GM12878 (cell line): ENCODE results near the gene WBP1L. TPM values are rescaled to one million over a fixed set of nuclear protein-coding genes. Genes with fewer than 3 reads are reported as not detected.

Experiments
- BHLHE40 ChIP-seq, 2 experiments: fragments of 450-650 bp in 1 of 2; IDR thresholded peaks; 2 replicates each; pipeline ENCODE4 v1.6.1; 2011 to 2017; ENCODE audit warnings: low read depth in 2 of 2, borderline replicate concordance in 1 of 2, improper control_type of control experiment in 1 of 2, low read length in 1 of 2, mild to moderate bottlenecking in 1 of 2
- CBX3 ChIP-seq: fragments of 200-600 bp; sonication (generic); IDR thresholded peaks from 2 replicates; pipeline ENCODE4 v1.6.1; 2016; ENCODE audit warnings: low read depth, borderline replicate concordance
- CREB1 ChIP-seq: IDR thresholded peaks from 2 replicates; pipeline ENCODE4 v1.6.1; 2012; ENCODE audit warnings: low read depth, mild to moderate bottlenecking, inconsistent platforms
- CREM ChIP-seq: IDR thresholded peaks from 2 replicates; pipeline ENCODE4 v1.6.1; 2014; ENCODE audit warnings: antibody characterized with exemption, low read depth
- EED ChIP-seq: sonication (generic); IDR thresholded peaks from 2 replicates; pipeline ENCODE4 v1.6.1; 2016; ENCODE audit warnings: antibody characterized with exemption, low read depth
- EZH2 ChIP-seq: IDR thresholded peaks from 2 replicates; pipeline ENCODE4 v1.6.1; 2012; ENCODE audit warnings: low read depth, mild to moderate bottlenecking, control low read depth, inconsistent platforms, low read length, borderline replicate concordance; ENCODE audit not compliant: control insufficient read depth
- IKZF1 ChIP-seq: fragments of 450-650 bp; conservative IDR thresholded peaks from 2 replicates; pipeline ENCODE4 v1.6.1; 2017; ENCODE audit warnings: antibody characterized with exemption, mild to moderate bottlenecking
- KLF5 ChIP-seq: fragments of 450-650 bp; IDR thresholded peaks from 2 replicates; pipeline ENCODE4 v1.6.1; 2014; ENCODE audit warnings: mild to moderate bottlenecking; ENCODE audit not compliant: partially characterized antibody
- LARP7 ChIP-seq: fragments of 450-650 bp; IDR thresholded peaks from 2 replicates; pipeline ENCODE4 v1.6.1; 2017; ENCODE audit warnings: mild to moderate bottlenecking
- MXI1 ChIP-seq: fragments of 150-350 bp; IDR thresholded peaks from 2 replicates; pipeline ENCODE4 v1.6.1; 2011; ENCODE audit warnings: low read depth, mild to moderate bottlenecking, inconsistent platforms, low read length, improper control_type of control experiment
- NR2C1 ChIP-seq: fragments of 450-650 bp; IDR thresholded peaks from 2 replicates; pipeline ENCODE4 v1.6.1; 2017; ENCODE audit warnings: antibody characterized with exemption, mild to moderate bottlenecking, moderate library complexity
- NR2F1 ChIP-seq: fragments of 450-650 bp; conservative IDR thresholded peaks from 2 replicates; pipeline ENCODE4 v1.6.1; 2017; ENCODE audit warnings: mild to moderate bottlenecking
- PAX8 ChIP-seq: fragments of 450-650 bp; IDR thresholded peaks from 2 replicates; pipeline ENCODE4 v1.6.1; 2017; ENCODE audit warnings: mild to moderate bottlenecking, moderate library complexity
- RUNX3 ChIP-seq: IDR thresholded peaks from 2 replicates; pipeline ENCODE4 v1.6.1; 2012; ENCODE audit warnings: low read length, inconsistent platforms
- SMC3 ChIP-seq: IDR thresholded peaks from 2 replicates; pipeline ENCODE4 v1.6.1; 2011; ENCODE audit warnings: low read length, improper control_type of control experiment, borderline replicate concordance
- TCF7 ChIP-seq: IDR thresholded peaks from 2 replicates; pipeline ENCODE4 v1.6.1; 2014; ENCODE audit warnings: antibody characterized with exemption, borderline replicate concordance
- ZBED1 ChIP-seq: IDR thresholded peaks from 2 replicates; pipeline ENCODE4 v1.6.1; 2016; ENCODE audit warnings: borderline replicate concordance
- ZNF622 ChIP-seq: fragments of 450-650 bp; IDR thresholded peaks from 2 replicates; pipeline ENCODE4 v1.6.1; 2017; ENCODE audit warnings: mild to moderate bottlenecking, inconsistent platforms
- ZZZ3 ChIP-seq: IDR thresholded peaks from 2 replicates; pipeline ENCODE4 v1.6.1; 2011; ENCODE audit warnings: low read depth; ENCODE audit not compliant: control insufficient read depth, insufficient read length
- polyA plus RNA-seq, 11 experiments: library from polyadenylated mRNA; depleted of rRNA in 4 of 11; unstranded in 6 of 11; stranded (reverse) in 5 of 11; fragments of >200 nt; fragmentation: Nextera tagmentation in 4 of 11; fragmentation: Illumina TruSeq in 1 of 11; extraction: Ambion mirVana in 4 of 11; extraction: Trizol in 1 of 11; gene quantifications; 1 replicate in 1 of 11; 2 replicates in 10 of 11; pipeline versions ENCODE4 v1.2.1 to v1.2.3, GENCODE V29; 2011 to 2016; ENCODE audit warnings: inconsistent platforms in 2 of 11, missing spikeins in 2 of 11, low read depth in 1 of 11
- total RNA-seq, 4 experiments: library from RNA; depleted of rRNA in 3 of 4; stranded (reverse); fragments of >200 nt in 3 of 4; fragmentation: Illumina TruSeq in 1 of 4; extraction: Trizol in 1 of 4; gene quantifications; 2 replicates each; pipeline versions ENCODE4 v1.2.1 to v1.2.3, GENCODE V29; 2013 to 2021
- TF ChIP-seq, protein P1 (sequence below): fragments of 450-650 bp; IDR thresholded peaks from 2 replicates; pipeline ENCODE4 v1.6.1; 2018; ENCODE audit warnings: mild to moderate bottlenecking, low read depth, moderate library complexity; ENCODE audit not compliant: partially characterized antibody
- TF ChIP-seq, protein P2 (sequence below): fragments of 150-350 bp; IDR thresholded peaks from 2 replicates; pipeline ENCODE4 v1.6.1; 2014; ENCODE audit warnings: mild to moderate bottlenecking, low read depth, low read length
- TF ChIP-seq, protein P3 (sequence below): fragments of 450-650 bp; IDR thresholded peaks from 2 replicates; pipeline ENCODE4 v1.6.1; 2016; ENCODE audit warnings: mild to moderate bottlenecking, moderate library complexity, borderline replicate concordance
- TF ChIP-seq, protein P4 (sequence below): IDR thresholded peaks from 2 replicates; pipeline ENCODE4 v1.6.1; 2011; ENCODE audit warnings: mild to moderate bottlenecking, low read depth, low read length, moderate library complexity; ENCODE audit not compliant: insufficient replicate concordance

The WBP1L gene
- total and polyA plus RNA-seq, 10 of the 15 experiments (the other 5 are each of a cell fraction or from before 2014, with no cell fraction given) = 3.7 to 18.8 (median 12.3) TPM

DNA sequence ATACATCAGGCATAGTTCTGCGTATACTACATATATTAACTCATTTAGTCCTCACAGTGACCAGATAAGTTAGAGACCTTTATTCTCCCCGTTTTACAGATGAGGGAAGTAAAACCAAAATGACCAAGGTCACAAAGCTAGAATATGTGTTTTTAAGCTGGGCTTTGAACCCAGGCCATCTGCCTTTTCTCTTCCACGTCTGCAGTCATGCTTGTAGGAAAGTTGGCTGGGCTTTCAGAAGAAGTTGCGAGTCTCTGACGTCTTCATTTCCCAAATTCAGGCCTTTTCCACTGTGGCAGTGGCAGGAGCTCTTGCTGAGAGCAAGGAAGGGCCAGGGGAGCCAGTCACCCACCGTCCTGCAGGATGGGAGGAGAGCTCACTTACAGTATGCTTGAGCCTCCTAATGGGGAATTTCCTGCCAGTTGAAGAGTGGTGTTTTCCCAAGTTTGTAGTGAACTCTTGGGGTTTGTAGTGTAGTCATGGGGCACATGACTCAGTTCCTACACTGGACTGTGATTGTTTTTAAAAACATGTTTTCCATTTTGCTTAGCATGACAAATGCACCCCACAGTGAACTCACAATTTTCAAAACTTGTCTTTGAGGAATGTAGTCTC, 59.3 kb downstream of the WBP1L start (continued):
- TF ChIP-seq, protein P1, sequence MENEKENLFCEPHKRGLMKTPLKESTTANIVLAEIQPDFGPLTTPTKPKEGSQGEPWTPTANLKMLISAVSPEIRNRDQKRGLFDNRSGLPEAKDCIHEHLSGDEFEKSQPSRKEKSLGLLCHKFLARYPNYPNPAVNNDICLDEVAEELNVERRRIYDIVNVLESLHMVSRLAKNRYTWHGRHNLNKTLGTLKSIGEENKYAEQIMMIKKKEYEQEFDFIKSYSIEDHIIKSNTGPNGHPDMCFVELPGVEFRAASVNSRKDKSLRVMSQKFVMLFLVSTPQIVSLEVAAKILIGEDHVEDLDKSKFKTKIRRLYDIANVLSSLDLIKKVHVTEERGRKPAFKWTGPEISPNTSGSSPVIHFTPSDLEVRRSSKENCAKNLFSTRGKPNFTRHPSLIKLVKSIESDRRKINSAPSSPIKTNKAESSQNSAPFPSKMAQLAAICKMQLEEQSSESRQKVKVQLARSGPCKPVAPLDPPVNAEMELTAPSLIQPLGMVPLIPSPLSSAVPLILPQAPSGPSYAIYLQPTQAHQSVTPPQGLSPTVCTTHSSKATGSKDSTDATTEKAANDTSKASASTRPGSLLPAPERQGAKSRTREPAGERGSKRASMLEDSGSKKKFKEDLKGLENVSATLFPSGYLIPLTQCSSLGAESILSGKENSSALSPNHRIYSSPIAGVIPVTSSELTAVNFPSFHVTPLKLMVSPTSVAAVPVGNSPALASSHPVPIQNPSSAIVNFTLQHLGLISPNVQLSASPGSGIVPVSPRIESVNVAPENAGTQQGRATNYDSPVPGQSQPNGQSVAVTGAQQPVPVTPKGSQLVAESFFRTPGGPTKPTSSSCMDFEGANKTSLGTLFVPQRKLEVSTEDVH = no peak
- TF ChIP-seq KLF5 = no peak
- TF ChIP-seq RUNX3 = no peak
- TF ChIP-seq PAX8 = no peak
- TF ChIP-seq CBX3 = no peak
- TF ChIP-seq, protein P2, sequence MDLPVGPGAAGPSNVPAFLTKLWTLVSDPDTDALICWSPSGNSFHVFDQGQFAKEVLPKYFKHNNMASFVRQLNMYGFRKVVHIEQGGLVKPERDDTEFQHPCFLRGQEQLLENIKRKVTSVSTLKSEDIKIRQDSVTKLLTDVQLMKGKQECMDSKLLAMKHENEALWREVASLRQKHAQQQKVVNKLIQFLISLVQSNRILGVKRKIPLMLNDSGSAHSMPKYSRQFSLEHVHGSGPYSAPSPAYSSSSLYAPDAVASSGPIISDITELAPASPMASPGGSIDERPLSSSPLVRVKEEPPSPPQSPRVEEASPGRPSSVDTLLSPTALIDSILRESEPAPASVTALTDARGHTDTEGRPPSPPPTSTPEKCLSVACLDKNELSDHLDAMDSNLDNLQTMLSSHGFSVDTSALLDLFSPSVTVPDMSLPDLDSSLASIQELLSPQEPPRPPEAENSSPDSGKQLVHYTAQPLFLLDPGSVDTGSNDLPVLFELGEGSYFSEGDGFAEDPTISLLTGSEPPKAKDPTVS = no peak
- TF ChIP-seq ZZZ3 = no peak
- 0 out of 2 replicates have a peak, but pooled peaks have one; percentile 20 for TF ChIP-seq CREB1
- TF ChIP-seq MXI1 = no peak
- TF ChIP-seq TCF7 = no peak
- peak in 1 of 2 experiments; percentile 41; a peak in 2 of 4 replicates for TF ChIP-seq BHLHE40 (IDR thresholded peaks at IDR 0.05; ENCODE audit: borderline replicate concordance in 1 of 2, low read depth in 2 of 2, low read length in 1 of 2)
- no peak for TF ChIP-seq SMC3
- no peak for TF ChIP-seq EZH2
- no peak for TF ChIP-seq CREM
- TF ChIP-seq LARP7 = no peak
- TF ChIP-seq NR2F1 = no peak
- TF ChIP-seq, protein P3, sequence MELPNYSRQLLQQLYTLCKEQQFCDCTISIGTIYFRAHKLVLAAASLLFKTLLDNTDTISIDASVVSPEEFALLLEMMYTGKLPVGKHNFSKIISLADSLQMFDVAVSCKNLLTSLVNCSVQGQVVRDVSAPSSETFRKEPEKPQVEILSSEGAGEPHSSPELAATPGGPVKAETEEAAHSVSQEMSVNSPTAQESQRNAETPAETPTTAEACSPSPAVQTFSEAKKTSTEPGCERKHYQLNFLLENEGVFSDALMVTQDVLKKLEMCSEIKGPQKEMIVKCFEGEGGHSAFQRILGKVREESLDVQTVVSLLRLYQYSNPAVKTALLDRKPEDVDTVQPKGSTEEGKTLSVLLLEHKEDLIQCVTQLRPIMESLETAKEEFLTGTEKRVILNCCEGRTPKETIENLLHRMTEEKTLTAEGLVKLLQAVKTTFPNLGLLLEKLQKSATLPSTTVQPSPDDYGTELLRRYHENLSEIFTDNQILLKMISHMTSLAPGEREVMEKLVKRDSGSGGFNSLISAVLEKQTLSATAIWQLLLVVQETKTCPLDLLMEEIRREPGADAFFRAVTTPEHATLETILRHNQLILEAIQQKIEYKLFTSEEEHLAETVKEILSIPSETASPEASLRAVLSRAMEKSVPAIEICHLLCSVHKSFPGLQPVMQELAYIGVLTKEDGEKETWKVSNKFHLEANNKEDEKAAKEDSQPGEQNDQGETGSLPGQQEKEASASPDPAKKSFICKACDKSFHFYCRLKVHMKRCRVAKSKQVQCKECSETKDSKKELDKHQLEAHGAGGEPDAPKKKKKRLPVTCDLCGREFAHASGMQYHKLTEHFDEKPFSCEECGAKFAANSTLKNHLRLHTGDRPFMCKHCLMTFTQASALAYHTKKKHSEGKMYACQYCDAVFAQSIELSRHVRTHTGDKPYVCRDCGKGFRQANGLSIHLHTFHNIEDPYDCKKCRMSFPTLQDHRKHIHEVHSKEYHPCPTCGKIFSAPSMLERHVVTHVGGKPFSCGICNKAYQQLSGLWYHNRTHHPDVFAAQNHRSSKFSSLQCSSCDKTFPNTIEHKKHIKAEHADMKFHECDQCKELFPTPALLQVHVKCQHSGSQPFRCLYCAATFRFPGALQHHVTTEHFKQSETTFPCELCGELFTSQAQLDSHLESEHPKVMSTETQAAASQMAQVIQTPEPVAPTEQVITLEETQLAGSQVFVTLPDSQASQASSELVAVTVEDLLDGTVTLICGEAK = no peak
- peak; percentile 60 for TF ChIP-seq IKZF1
- TF ChIP-seq EED = 0 out of 2 replicates have a peak, but pooled peaks have one; percentile 23
- no peak for TF ChIP-seq ZNF622
- TF ChIP-seq NR2C1 = no peak
- TF ChIP-seq, protein P4, sequence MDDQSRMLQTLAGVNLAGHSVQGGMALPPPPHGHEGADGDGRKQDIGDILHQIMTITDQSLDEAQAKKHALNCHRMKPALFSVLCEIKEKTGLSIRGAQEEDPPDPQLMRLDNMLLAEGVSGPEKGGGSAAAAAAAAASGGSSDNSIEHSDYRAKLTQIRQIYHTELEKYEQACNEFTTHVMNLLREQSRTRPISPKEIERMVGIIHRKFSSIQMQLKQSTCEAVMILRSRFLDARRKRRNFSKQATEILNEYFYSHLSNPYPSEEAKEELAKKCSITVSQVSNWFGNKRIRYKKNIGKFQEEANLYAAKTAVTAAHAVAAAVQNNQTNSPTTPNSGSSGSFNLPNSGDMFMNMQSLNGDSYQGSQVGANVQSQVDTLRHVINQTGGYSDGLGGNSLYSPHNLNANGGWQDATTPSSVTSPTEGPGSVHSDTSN = no peak
- TF ChIP-seq ZBED1 = no peak
